Prostate gland (tissue), 2 donors: Measurements from ENCODE around the gene HOXA11. TPM values are rescaled to one million over a fixed set of nuclear protein-coding genes. Genes with fewer than 3 reads are reported as not detected.

Experiments used
- DNase-seq: peaks from one replicate; pipeline ENCODE4 v3.0.0-alpha.2; 2019; ENCODE audit warnings: low spot score
- H3K27ac ChIP-seq, 2 donors: fragments of 200-600 bp; sonication (generic); 2 replicates each; pipeline ENCODE4 v1.5.1; 2017 to 2019
- H3K27me3 ChIP-seq: fragments of 200-600 bp; sonication (generic); replicated peaks from 2 replicates; pipeline ENCODE4 v1.5.1; 2019; ENCODE audit not compliant: insufficient read depth
- H3K36me3 ChIP-seq, 2 donors: fragments of 200-600 bp; sonication (generic); 1 replicate in 1 of 2; 2 replicates in 1 of 2; pipeline versions ENCODE4 v1.5.1 to v1.8.1; 2017 to 2019
- H3K4me1 ChIP-seq: fragments of 200-600 bp; sonication (generic); replicated peaks from 2 replicates; pipeline ENCODE4 v1.5.1; 2019
- H3K4me3 ChIP-seq, 2 donors: fragments of 200-600 bp; sonication (generic); 2 replicates each; pipeline ENCODE4 v1.5.1; 2017 to 2019
- H3K9me3 ChIP-seq: fragments of 200-600 bp; sonication (generic); 2 replicates; pipeline ENCODE4 v1.5.1; 2017
- CTCF ChIP-seq, 4 experiments: fragments of 200-600 bp in 2 of 4; fragments of 450-650 bp in 2 of 4; sonication (generic) in 2 of 4; IDR thresholded peaks; 1 replicate in 3 of 4; 2 replicates in 1 of 4; pipeline ENCODE4 v1.5.1; 2016 to 2019; ENCODE audit warnings: antibody characterized with exemption in 4 of 4, mild to moderate bottlenecking in 2 of 4, moderate library complexity in 2 of 4
- POLR2A ChIP-seq: fragments of 450-650 bp; IDR thresholded peaks from one replicate; pipeline ENCODE4 v1.6.1; 2016; ENCODE audit warnings: antibody characterized with exemption, mild to moderate bottlenecking
- POLR2AphosphoS5 ChIP-seq: sonication (generic); formaldehyde crosslinking; IDR thresholded peaks from one replicate; pipeline ENCODE4 v1.6.1; 2017; ENCODE audit warnings: antibody characterized with exemption
- WGBS: methylation state at CpG from one replicate; pipeline ENCODE4 v1.1.5; 2018; 5-methylcytosine and 5-hydroxymethylcytosine counted together
- intact Hi-C: fragments of 100-400 bp; cut with DNase I; formaldehyde crosslinking; loops from one replicate; pipeline ENCODE4 v1.14.2; 2022
- total RNA-seq, 2 donors: library from RNA; depleted of rRNA; stranded (reverse); fragments of >200 nt; gene quantifications; one replicate each; pipeline ENCODE4 v1.1.0, GENCODE V29; 2016

The HOXA11 gene
- total RNA-seq, 2 donors from 2014 or later: 8.5 to 9.8 TPM

DNA sequence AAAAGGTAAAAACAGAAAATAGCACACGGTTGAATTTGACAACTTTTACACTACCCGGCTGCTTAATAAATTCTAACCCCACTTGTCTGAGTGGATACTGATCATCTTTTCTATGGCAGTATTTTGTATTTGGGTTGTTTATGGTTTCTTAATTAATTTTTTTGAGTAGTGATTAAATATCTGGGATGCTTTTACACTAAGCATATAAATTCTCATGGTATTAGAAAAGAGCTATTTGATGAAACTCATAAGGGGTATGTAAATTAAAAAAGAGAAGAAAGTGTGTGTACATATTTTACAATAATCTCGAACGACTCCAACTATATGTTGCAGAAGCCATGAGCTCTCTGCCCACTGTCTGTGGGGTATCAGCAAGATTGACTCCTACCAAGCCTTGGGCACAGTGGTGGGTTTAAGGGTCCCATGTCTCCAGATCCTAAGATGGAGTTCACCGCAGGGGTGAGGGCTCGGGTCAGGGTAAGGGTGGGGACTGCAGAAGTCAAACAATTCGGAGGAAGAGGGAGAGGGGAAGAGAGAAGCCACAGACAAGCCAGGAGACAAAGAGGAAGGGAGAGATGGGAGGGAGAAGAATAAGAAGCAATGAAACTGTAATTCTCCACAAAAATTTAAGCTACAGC, 22.4 kb upstream of the HOXA11 start:
- no peak for TF ChIP-seq POLR2AphosphoS5
- TF ChIP-seq POLR2A: no peak
- no peak for TF ChIP-seq CTCF (IDR thresholded peaks at IDR 0.05)
- DNase-seq: no peak
- Histone ChIP-seq H3K36me3 (no peaks in the 10 kb centered on the region), H3K27ac (peak overlapping the region; percentile 96 to 97), H3K27me3 (no peaks in the 10 kb centered on the region), H3K4me1 (peaks cover 8% of the 10 kb centered on the region), H3K4me3 (peak overlapping the region in 1 of 2 donors; percentile 8), H3K9me3 (no peaks in the 10 kb centered on the region)
- intact Hi-C loops: loop anchor here (5.0 to 10.0 kb wide), 2 partner anchors 395 to 717 kb away; no protein-coding TSS in a partner anchor
- 10% methylated on average over 7 of the region's 7 CpGs for WGBS

GRCh38 chr7:27205325-27206280, 20.6 kb upstream of the HOXA11 start:
- intact Hi-C loops: loop anchor here (5.0 to 10.0 kb wide), 2 partner anchors 397 to 719 kb away; no protein-coding TSS in a partner anchor
- peak overlapping the region; percentile 76 to 81 for H3K4me3 ChIP-seq
- no peaks in the 10 kb centered on the region for H3K36me3 ChIP-seq
- peak overlapping the region; percentile 96 to 97 for H3K27ac ChIP-seq
- H3K27me3 ChIP-seq: no peaks in the 10 kb centered on the region
- TF ChIP-seq POLR2AphosphoS5: peak; percentile 3
- TF ChIP-seq CTCF (IDR thresholded peaks at IDR 0.05): no peak
- no peak for DNase-seq
- WGBS: 3% methylated on average over 52 of the region's 52 CpGs
- H3K9me3 ChIP-seq: no peaks in the 10 kb centered on the region
- peaks cover 4% of the 10 kb centered on the region for H3K4me1 ChIP-seq

DNA sequence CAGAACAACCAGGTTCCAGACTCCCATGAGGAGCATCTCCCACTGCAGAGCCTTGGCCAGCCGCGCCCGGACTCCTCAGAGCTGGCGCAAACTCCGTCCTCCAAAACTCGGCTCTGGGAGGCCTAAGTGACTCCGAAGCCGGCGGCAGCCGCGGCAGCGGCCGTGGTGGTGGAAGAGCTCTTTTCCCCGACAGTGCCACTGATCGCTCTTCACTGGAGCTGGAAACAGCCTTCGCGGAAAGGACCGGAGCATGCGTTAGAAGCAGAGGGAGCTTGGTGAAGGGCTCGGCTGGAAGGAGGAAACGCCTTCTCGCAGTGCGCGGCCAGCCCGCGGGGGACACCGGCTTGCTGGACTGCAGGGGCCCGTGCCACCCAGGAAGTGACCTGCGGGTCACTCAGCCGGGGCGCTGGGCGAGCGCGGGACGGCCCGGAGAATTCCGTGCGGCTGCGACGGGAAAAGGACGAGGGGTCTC, 19.9 kb upstream of the HOXA11 start:
- 2% methylated on average over 41 of the region's 41 CpGs for WGBS
- intact Hi-C loops: loop anchor here (5.0 to 10.0 kb wide), 2 partner anchors 397 to 720 kb away; no protein-coding TSS in a partner anchor
- no peak for TF ChIP-seq POLR2A
- no peak for TF ChIP-seq CTCF (IDR thresholded peaks at IDR 0.05)
- TF ChIP-seq POLR2AphosphoS5: no peak
- H3K4me3 ChIP-seq: peak overlapping the region; percentile 76 to 81
- H3K36me3 ChIP-seq: no peaks in the 10 kb centered on the region
- no peaks in the 10 kb centered on the region for H3K9me3 ChIP-seq
- no peaks in the 10 kb centered on the region for H3K27me3 ChIP-seq
- H3K27ac ChIP-seq: peak overlapping the region; percentile 96 to 97
- peaks cover 4% of the 10 kb centered on the region for H3K4me1 ChIP-seq
- no peak for DNase-seq

- WGBS: 10% methylated on average over 4 of the region's 4 CpGs
- TF ChIP-seq POLR2A (no peak), POLR2AphosphoS5 (no peak), CTCF (IDR thresholded peaks at IDR 0.05) (no peak)
- peak overlapping the region; percentile 76 to 81 for H3K4me3 ChIP-seq
- peaks cover 4% of the 10 kb centered on the region for H3K4me1 ChIP-seq
- H3K36me3 ChIP-seq: no peaks in the 10 kb centered on the region
- no peaks in the 10 kb centered on the region for H3K9me3 ChIP-seq
- peak overlapping the region; percentile 96 to 97 for H3K27ac ChIP-seq
- H3K27me3 ChIP-seq: no peaks in the 10 kb centered on the region
- intact Hi-C loops: loop anchor here (10.0 kb wide), 1 partner anchor 721 kb away; no protein-coding TSS in a partner anchor
- DNase-seq: no peak
Measured at GRCh38 chr7:27203964-27204594, 19.0 kb upstream of the HOXA11 start.
